ENCODE results near the gene NKAIN2.

GRCh38 chr6:124011180-124011579, 207.5 kb downstream of the NKAIN2 start:
- TF ChIP-seq FUS (optimal IDR thresholded peaks at IDR 0.05; ENCODE audit: low read depth, low read length) (no peak), RUNX1 (IDR thresholded peaks at IDR 0.05; ENCODE audit: low read depth) (no peak), CTCF (IDR thresholded peaks at IDR 0.05 in 2 of 3, conservative IDR thresholded peaks at IDR 0.05 in 1 of 3; ENCODE audit: insufficient read depth in 2 of 3, low read depth in 1 of 3, low read length in 3 of 3) (no peak), REST (IDR thresholded peaks at IDR 0.05; ENCODE audit: borderline replicate concordance) (no peak), REST (CRISPR knock-in tag; IDR thresholded peaks at IDR 0.05; ENCODE audit: low read depth) (no peak)
